ENCODE measurements around the gene NGEF.

DNA sequence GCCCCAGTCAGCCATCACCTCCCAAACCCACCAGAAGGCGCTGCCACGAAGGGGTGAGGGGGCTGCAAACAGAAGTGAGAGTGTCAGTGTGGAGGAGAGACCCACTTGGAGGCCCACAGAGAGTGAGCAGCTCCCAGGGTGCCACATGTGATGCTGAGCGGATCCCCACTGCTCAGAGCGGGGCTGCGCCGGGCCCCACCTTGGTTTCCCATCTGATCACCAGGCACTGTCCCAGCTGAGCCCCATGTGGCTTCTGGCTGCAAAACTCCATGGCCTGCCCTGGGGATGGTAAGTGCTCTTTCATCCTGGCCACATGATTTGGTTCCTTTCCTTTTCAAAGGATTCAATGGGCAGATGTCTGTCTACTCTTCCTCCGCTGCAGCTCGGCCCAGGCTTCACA is 119.2 kb downstream of the NGEF start:
- TF ChIP-seq, protein P1, sequence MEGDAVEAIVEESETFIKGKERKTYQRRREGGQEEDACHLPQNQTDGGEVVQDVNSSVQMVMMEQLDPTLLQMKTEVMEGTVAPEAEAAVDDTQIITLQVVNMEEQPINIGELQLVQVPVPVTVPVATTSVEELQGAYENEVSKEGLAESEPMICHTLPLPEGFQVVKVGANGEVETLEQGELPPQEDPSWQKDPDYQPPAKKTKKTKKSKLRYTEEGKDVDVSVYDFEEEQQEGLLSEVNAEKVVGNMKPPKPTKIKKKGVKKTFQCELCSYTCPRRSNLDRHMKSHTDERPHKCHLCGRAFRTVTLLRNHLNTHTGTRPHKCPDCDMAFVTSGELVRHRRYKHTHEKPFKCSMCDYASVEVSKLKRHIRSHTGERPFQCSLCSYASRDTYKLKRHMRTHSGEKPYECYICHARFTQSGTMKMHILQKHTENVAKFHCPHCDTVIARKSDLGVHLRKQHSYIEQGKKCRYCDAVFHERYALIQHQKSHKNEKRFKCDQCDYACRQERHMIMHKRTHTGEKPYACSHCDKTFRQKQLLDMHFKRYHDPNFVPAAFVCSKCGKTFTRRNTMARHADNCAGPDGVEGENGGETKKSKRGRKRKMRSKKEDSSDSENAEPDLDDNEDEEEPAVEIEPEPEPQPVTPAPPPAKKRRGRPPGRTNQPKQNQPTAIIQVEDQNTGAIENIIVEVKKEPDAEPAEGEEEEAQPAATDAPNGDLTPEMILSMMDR (IDR thresholded peaks at IDR 0.05; ENCODE audit: insufficient read depth, low read length, poor library complexity, severe bottlenecking), result no peak
- no peak for TF ChIP-seq EZH2phosphoT487 (conservative IDR thresholded peaks at IDR 0.05; ENCODE audit: low read length)

Data from SU-DHL-6 (cell line).